GM18520 (cell line): ENCODE measurements around the gene OTOG.

Experiments
- ATAC-seq: cut with Tn5 transposase; IDR thresholded peaks from one replicate; pipeline ENCODE4 v1.9.1; 2021; ENCODE audit not compliant: unreplicated experiment

The OTOG gene

DNA sequence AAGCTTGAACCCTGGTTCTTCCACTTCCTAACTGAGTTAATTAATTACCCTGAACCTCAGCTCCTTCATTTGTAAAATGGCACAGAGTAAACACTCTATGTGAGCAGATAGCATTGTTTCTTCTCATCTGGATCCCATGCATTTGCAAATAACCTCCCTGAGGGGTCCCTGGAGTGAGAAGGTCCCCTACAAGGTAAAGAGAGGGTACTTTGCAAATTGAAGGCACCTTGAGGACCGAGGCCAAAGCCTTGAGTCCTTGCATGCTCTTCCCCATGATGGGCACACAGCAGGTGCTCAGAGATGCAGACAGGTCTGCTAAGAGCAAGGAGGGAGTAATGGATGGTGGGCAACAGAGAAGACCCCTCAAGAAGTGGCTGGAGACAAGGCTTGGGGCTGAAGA, 33.2 kb downstream of the OTOG start:
- no peak for ATAC-seq

DNA sequence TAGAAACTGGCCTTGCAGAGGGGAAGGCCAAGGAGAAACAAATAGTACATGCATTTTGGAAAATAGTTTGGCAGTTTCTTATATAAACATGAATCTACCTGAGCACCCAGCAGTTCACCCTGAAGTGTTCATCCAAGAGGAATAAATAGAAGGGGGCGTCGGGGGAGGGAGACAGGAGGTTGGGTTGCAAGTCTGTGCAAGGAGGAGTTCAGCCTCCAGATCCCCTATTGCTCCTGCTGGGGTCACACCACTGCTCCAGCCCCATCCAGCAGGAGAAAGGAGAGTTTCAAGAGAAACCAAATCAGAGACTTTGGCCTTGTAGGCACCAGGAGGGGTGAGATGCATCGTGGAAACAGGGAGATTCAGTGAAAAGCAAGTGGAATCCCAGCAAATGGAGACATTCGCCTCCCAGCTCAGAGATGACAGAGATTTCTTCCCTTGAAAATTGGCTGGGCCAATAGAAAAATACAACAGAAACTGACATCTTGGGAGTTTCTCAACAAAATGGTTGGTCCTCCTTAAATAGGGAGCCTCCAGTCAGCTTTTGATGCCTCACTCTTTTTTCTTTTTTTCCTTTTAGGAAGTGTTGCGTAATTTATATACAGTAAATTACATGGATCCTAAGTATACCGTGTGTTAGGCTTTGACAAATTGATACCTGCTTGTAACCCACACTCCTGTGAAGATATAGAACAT, 34.1 kb downstream of the OTOG start:
- ATAC-seq = no peak

DNA sequence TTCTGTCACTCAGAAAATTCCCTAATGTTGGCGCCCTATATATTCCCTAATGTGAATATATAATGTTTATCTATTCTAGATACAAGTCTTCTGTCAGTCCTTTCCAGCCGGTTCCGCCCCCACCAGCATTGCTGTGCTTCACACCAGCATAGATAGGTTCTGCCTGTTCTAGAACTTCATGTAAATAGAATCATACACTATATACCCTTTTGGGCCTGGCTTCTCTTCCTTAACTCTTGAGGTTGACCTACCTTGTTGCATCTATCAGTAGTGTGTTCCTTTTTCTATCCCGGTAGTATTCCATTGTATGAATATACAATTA, 34.6 kb downstream of the OTOG start:
- ATAC-seq = no peak

DNA sequence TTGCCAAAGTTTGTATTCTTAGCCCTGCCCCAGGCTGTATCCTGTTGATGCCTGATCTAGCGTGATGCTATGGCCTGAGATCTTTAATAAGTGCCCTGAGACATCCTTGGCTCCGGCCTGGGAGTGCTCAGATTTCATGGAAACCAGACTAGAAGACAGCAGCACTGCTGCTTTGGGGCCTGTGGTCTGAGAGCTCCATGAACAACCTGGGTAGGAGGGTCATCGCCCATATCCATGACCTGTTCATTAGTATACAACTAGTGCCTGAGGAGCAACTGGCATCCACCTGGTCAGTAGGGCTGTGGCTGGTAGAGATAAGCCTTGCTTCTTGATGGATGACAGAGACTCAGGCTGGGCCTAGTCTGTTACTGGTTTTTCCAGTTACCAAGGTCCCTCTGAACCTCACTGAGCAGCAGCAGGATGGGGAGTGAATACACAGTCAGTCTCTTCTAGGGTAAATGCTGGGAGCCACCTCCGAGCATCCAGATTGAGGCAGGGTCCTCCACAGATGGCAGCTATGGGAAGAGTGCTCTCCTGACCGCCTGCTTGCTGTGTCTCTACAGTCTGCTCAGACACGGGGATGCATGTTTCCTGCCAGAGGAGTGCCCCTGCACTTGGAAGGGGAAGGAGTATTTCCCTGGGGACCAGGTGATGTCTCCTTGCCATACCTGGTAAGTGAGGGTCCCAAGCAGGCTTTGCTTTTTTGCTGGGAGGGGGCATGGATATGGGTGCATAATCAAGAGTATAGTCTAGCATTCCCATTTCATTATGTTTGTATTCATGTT, 39.0 kb downstream of the OTOG start:
- ATAC-seq = no peak

DNA sequence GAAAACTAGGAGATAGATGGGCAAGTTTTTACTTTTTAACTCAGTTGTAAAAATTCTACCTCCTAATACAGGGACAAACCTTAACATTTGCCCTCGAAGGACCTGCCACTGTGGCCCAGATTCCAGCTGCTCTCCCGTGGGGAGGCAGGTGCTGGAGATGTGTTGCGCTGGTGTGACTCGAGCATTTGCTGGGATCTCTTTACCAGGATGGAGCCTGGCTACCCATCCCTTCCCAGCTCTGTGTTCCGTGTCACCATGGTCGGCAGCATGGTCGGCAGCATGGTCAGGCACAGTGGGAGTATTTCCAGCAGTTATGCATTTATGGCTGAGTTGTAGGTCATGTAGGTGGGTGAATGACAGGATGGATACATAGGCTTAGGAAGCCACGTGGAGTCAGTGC, 41.1 kb downstream of the OTOG start:
- ATAC-seq = no peak

DNA sequence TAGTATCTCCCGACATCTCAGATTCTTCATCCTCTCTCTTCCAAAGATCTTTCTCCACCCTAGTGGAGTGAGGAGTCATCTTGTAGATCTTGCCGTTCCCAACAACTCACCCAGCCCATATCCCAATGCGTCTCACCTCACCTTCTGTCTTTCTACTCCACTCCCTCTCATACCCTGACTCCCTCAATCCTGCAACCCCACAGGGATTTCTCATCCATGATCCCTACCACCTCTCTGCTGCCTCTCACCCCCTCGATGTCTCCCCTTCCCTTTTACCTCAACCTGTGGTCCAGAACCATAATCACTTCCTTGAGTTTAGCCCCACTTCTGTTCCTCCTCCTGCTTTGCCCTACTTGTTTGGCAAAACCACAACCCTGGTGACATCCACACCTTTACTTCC, 41.7 kb downstream of the OTOG start:
- ATAC-seq = no peak

DNA sequence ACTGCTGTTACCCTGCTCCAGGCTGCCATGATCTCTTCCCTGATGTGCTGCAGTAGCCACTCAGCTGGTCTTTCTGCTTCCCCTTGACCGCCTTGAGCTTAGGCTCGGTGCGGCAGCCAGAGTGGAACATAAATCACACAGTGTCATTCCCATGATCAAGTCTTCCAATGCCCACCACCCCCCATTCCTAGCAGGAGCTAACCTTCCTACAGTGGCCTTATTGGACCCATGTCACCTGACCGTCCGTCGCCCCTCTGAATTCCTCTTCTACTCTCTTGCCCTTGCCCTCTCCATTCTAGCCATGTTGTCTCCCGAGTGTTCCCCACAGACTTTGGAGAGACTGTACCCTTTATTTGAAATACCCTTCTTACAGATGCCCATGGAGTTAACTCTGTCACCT, 43.4 kb downstream of the OTOG start:
- no peak for ATAC-seq

DNA sequence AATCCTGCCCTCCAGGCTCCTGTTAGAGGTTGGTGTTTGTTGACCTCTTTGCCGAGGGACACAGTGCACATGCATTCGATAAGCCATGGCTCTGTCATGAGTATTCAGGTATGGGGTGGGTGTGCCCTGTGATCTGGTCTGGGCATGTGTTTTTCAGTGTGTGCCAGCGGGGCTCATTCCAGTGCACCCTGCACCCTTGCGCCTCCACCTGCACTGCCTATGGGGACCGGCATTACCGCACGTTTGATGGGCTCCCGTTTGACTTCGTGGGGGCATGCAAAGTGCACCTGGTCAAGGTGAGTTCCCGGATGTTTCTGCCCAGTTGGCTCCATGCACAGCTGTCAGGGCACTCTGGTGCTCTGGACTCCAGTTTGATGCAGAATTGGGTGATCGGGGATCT, 44.2 kb downstream of the OTOG start:
- ATAC-seq = no peak

DNA sequence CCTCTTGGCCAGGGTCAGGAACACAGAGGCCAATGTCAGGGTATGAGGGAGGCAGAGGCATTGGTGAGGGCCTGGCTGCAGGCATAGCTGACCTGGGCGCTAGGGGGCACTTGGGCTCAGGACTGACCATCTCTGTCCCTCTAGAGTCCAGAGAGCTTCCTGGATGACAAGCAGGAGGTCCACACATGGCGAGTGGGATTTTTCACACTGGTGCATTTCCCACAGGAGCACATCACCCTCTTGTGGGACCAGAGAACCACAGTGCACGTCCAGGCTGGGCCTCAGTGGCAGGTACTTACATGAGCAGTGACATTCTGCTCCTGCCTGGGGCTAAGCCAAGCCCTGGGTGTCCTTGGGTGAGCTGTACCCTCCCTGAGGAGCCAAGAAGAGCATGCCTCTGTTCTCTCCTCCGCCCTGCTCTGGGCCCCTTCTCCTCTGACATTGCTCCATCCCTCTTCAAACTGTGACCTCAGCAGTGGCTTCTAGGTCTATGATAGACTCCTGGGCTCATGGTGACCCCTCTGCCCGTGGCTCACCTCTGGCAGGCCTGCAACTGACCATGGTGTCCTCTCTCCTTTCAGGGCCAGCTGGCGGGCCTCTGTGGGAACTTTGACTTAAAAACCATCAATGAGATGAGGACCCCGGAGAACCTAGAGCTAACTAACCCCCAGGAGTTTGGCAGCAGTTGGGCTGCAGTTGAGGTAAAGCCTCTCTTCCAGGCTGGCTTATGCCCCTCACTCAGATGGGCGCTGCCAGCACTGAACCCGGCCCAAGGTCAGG, 46.6 kb downstream of the OTOG start:
- ATAC-seq = no peak

DNA sequence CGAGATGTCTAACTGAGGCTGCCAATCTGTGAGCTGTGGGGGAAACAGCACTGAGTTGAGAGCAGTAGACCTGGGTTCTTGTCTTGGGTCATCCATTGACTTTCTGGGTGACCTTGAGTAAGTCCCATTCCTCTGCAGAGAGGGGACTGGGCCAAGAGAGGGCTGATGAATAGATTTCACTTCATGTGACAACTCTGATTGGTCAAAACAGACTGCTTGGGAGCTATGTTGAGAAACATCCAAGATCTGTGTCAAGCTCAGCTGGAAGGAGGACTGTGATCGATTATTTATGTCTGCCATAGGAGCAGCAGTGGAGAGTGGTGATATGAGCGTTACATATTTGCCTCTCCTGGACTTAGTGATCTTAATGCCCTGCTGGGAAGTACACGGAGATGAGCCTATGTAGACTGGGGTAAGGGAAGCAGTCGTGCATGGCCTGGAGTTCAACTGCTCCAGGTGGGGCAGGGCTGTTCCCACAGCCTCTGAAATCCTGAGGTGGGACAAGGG, 47.7 kb downstream of the OTOG start:
- no peak for ATAC-seq

DNA sequence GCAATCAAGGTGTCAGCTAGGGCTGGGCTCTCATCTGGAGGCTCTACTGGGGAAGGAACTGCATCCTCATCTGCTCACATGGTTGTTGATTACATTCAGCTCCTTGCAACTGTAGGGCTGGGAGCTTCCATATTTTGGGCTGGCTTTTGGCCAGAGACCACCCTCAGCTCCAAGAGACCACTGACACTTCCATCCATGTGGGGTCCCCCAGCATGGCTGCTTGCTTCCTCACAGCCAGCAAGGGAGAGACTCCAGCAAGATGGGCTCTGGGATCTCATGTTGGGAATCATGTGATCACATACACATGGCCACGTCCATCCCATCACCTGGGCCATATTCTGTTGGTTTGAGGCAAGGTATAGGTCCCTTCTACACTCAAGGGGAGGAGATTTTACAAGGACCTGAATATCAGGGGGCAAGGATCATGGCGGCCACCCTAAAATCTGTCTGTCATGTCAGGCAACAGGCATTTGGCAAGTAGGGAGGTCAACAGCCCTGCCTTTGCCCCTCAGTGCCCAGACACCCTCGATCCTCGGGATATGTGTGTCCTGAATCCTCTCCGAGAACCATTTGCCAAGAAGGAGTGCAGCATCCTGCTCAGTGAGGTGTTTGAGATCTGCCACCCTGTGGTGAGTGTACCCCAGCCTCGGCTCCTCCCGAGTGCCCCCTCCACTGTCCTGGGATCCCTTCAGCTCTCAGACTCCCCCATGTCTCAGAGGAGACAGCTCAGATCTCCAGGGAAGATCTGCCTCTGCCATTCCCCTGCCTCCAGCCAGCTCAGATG, 48.7 kb downstream of the OTOG start:
- ATAC-seq = no peak

DNA sequence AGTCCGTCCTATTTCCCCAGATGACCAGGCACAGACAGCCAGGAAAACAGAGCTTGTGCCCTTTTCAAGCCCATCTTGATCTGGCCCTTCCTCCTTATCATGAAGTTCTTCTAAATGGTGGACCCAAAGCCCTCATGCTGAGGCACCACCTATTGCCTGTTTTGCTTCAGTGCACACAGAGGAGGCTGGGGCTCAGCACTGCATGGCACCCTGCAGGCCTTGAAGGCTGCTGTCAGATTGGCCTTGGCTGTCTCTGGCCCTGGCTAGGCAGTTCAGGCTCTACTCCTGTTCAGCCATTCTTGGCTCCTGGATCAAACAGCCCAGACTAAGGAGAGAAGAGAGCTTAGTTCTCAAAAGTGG, 49.2 kb downstream of the OTOG start:
- no peak for ATAC-seq

DNA sequence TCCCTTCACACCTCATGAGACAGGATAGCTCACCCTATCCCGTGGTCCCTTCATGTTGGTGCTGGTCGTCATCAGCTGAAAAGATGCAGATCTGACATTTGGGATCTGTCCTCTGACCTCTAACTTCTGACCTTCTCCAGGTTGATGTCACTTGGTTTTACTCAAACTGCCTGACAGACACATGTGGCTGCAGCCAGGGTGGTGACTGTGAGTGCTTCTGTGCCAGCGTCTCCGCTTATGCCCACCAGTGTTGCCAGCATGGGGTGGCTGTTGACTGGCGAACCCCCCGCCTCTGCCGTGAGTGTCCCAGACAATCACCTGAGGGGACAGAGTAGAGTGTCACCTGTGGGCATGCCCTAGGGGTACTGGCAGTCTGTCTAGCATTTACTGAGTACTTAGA, 49.7 kb downstream of the OTOG start:
- no peak for ATAC-seq

DNA sequence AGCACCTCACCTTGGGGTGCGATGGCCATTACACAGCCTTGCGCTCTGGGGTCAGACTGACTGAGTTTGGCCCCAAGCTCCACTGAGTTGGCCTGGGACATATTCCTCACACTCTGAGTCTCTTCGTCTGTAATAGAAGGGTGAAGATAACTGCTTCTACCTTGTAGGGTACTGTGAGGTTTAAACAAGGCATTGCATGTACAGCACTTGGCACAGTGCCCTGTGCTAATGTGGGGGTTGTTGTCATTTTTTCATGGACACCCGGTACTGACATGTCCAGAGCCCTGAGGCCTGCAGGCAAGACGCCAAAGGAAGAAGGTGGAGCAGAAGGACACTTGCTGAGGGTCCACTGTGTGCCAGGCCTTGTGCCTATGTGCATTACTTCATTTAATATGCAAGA, 50.7 kb downstream of the OTOG start:
- no peak for ATAC-seq

DNA sequence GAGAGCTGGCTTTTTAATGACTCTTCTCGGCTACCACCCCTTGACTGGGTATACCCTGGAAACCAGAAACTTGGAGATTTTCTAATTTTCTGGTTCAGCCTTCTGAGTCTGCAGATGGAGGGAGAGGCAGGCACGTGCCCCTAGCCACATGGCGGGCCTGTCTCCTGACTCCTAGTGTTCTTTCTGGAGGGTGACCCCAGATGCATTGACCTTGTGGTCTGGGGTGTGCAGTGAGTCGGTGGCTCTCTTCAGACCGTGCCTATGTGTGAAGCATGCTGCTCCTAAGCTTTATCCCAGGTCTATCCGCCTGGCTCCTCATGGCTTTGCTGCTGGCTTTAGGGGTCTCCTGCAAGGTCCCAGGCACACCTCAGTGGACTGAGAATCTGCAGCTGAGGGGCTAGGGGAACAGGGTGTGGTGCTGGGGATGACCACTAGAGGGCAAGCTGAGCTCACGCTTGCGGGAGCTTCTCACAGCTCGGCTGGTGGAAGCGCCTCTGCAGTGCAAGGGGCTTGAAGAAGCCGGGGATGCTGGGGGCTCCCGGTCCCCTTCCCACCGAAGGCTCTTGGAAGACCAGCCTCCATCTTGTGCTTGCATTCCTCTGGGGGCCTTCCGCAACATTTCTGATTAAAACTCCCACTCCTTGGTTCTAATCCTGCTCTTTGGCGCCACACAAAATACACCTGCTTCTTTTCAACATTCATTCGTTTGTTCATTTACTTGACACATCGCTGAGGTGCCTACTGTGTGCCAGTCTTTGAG, 51.8 kb downstream of the OTOG start:
- ATAC-seq = peak; percentile 48

DNA sequence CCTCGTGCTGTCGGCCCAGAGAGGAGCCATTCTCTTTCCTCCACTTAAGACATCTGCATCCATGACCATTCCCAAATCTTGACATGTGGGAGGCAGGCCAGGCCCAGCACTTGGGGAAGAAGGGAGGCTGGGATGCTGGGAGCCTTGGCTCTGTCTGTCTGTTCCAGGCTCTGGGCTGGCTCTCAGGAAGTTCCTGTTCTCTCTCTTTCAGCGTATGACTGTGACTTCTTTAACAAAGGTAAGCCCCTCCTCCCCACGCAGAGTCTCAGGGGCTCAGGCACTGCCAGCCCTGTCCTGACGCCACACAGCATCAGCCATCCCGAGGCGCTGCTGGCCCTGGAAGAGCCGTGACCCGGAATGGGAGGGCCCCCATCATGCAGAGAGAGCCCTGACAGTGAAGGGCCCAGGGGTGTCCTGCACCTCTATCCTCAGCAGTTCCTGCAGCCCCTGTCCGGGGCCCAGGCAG, 52.4 kb downstream of the OTOG start:
- no peak for ATAC-seq

DNA sequence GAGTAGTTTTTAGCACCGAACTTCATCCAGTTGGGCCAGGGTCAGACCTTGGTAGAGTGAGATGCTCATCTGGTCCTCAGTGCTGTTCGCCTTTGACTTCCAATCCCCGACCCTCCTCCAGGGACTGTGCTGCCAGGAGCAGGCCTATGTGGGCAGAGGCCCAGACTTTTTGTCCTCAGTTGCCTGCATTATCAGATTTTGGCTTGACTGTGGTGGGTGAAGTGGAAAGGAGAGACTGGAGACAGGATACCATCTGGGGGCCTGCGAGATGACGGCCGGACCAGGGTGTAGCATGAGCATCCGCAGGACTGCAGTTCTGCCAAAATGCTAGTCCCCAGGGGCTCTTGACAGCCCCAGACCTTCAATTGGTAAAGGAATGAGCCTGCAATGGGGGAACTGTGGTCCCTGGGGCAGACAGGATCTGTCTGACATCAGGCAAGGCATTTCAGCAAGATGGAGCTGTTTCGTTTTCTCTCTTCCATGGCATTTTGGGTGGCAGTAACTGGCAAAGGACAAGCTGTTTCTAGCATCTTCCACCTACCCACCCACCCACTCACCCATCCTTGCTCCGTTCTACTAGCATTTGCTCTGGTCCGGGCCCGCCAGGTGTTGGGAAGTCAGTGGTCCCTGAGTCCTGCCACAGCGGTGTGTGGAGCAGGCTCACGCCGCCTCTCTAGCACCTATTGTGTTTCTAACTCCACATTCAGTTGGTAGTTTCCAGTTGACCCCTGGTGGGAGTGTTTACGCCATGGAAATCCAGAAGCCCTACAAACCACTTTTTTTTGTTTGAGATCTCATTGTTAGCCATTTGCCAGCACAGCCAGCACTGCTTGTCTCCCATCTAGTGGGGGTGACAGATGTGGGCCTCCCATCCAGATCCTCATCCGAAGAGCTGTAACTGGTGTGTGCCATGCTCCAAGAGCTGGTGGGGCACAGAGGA, 53.5 kb downstream of the OTOG start:
- no peak for ATAC-seq

DNA sequence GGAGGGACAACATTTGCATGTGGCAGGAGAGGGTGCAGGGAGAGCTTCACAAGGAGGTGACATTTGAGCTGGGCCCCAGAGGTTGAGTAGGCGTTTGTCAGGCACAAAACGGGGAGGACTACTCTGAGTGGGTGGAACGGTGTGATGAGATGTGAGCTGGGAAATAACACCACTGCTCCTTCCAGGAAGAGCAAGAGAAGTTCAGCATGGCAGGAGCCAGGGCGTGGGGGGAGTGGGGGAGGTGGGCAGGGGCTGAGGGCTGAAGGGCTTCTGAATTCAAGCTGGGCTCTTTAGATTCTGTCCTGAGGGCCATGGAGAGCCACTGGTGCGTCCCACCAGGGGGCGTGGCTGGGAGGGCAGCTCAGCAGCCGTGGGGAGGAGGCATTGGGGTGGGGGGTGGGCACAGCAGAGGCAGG, 54.2 kb downstream of the OTOG start:
- no peak for ATAC-seq

DNA sequence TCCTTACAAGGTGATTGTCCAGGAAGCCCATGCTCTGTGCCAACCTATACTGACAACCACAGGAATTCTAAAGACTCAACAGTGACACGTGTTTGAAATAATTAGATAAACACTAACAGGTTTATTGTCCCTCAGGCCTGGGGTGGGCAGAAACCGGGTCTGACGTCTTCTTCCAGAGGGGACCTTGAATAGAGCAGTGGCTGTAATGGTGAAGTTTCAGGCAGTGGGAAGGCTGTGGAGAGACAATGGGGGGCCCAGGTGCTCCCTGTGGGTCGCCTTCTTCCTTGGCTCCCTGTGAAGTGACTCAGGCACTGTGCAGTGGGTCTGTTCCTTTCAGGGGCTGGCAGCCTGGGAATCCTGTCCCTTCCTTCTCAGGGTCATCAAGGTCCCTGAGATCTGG, 54.6 kb downstream of the OTOG start:
- no peak for ATAC-seq
